ENCODE measurements around the gene HSD11B2. TPM values are rescaled to one million over a fixed set of nuclear protein-coding genes. Genes with fewer than 3 reads are reported as not detected.

Gene HSD11B2
- total RNA-seq, 1 experiment from 2014 or later: 0.77 TPM

GRCh38 chr16:67454852-67455251 lies 23.9 kb downstream of the HSD11B2 start:
- CTCF ChIA-PET: interaction anchor here (0.8 kb wide), 1 partner anchor 11 kb away, joined by 3 read pairs; no protein-coding TSS in a partner anchor

GRCh38 chr16:67456391-67457081 lies 25.6 kb downstream of the HSD11B2 start:
- no peak overlapping the region for H3K4me3 ChIP-seq (ENCODE audit: low read depth in 2 of 2, low read length in 2 of 2)
- POLR2A ChIA-PET: no interaction called here
- no peak for DNase-seq (ENCODE audit: low read depth, low spot score)
- no peak overlapping the region for H3K27ac ChIP-seq (ENCODE audit: low read length)
- CTCF ChIA-PET: interaction anchor here (0.6 to 1.1 kb wide), 2 partner anchors 28 to 75 kb away, joined by 4 to 10 read pairs; no protein-coding TSS in a partner anchor
- no TSS peak for BruUV-seq (replicated peaks)
- no peak for ATAC-seq
- in situ Hi-C loops (cut with HindIII; ENCODE audit: low pct_unique_long_range_greater_than_20kb, low sequenced_read_pairs) (no loop called here), intact Hi-C loops (cut with micrococcal nuclease; ENCODE audit: unreplicated experiment) (no loop called here)
- no peaks in the 10 kb centered on the region for H3K36me3 ChIP-seq (ENCODE audit: control insufficient read depth, insufficient read depth, low read length)
- H3K4me1 ChIP-seq (ENCODE audit: control insufficient read depth, insufficient read depth, low read length): no peaks in the 10 kb centered on the region
- no peaks in the 10 kb centered on the region for H3K27me3 ChIP-seq (ENCODE audit: control insufficient read depth, insufficient read depth, low read length)
- TF ChIP-seq TCF7L2 (IDR thresholded peaks at IDR 0.05; ENCODE audit: low read depth, low read length) (no peak), POLR2AphosphoS5 (IDR thresholded peaks at IDR 0.05; ENCODE audit: low read depth, low read length) (no peak), CTCF (IDR thresholded peaks at IDR 0.05) (no peak), REST (IDR thresholded peaks at IDR 0.05; ENCODE audit: insufficient read depth in 1 of 2, low read depth in 2 of 2, low read length in 1 of 2) (no peak), SIN3A (IDR thresholded peaks at IDR 0.05; ENCODE audit: borderline replicate concordance, insufficient read depth, low read depth, low read length) (no peak)
- no peaks in the 10 kb centered on the region for H3K9me3 ChIP-seq (ENCODE audit: control insufficient read depth, insufficient read depth, low read depth, low read length)

More at GRCh38 chr16:67454852-67455251, 23.9 kb downstream of the HSD11B2 start:
- Histone ChIP-seq H3K27me3 (ENCODE audit: control insufficient read depth, insufficient read depth, low read length) (no peaks in the 10 kb centered on the region), H3K27ac (ENCODE audit: low read length) (no peak overlapping the region), H3K4me1 (ENCODE audit: control insufficient read depth, insufficient read depth, low read length) (no peaks in the 10 kb centered on the region), H3K36me3 (ENCODE audit: control insufficient read depth, insufficient read depth, low read length) (no peaks in the 10 kb centered on the region), H3K9me3 (ENCODE audit: control insufficient read depth, insufficient read depth, low read depth, low read length) (no peaks in the 10 kb centered on the region), H3K4me3 (ENCODE audit: low read depth in 2 of 2, low read length in 2 of 2) (no peak overlapping the region)
- intact Hi-C loops (cut with micrococcal nuclease; ENCODE audit: unreplicated experiment) (no loop called here), in situ Hi-C loops (cut with HindIII; ENCODE audit: low pct_unique_long_range_greater_than_20kb, low sequenced_read_pairs) (no loop called here)
- TF ChIP-seq CTCF (IDR thresholded peaks at IDR 0.05) (no peak), TCF7L2 (IDR thresholded peaks at IDR 0.05; ENCODE audit: low read depth, low read length) (no peak), POLR2AphosphoS5 (IDR thresholded peaks at IDR 0.05; ENCODE audit: low read depth, low read length) (no peak), SIN3A (IDR thresholded peaks at IDR 0.05; ENCODE audit: borderline replicate concordance, insufficient read depth, low read depth, low read length) (no peak), REST (IDR thresholded peaks at IDR 0.05; ENCODE audit: insufficient read depth in 1 of 2, low read depth in 2 of 2, low read length in 1 of 2) (peak; percentile 17 to 45; a peak in 2 of 4 replicates)
- ATAC-seq (no peak), DNase-seq (ENCODE audit: low read depth, low spot score) (no peak)
- POLR2A ChIA-PET: no interaction called here
- no TSS peak for BruUV-seq (replicated peaks)
